Mononuclear cell (primary cell): ENCODE results near the gene ANKRD11. TPM values are rescaled to one million over a fixed set of nuclear protein-coding genes. Genes with fewer than 3 reads are reported as not detected.
"Not testable (repeated sequence)": the region's sequence is repeated elsewhere in the genome, so short reads cannot be mapped to it uniquely, and the experiment has no call there.

ENCODE experiments used
- H3K27me3 ChIP-seq: 2 replicates; pipeline ENCODE4 v1.6.0; 2011; ENCODE audit warnings: low read length, control low read depth; ENCODE audit not compliant: insufficient read depth
- H3K4me1 ChIP-seq: 2 replicates; pipeline ENCODE4 v1.5.1; 2011; ENCODE audit warnings: mild to moderate bottlenecking, low read length, control low read depth; ENCODE audit not compliant: insufficient read depth
- H3K4me3 ChIP-seq: 2 replicates; pipeline ENCODE4 v1.5.1; 2011; ENCODE audit warnings: mild to moderate bottlenecking, low read length, moderate library complexity
- H3K9me3 ChIP-seq: 2 replicates; pipeline ENCODE4 v1.5.1; 2011; ENCODE audit warnings: low read depth, mild to moderate bottlenecking, control low read depth, low read length
- total RNA-seq: library from RNA; depleted of rRNA; stranded (reverse); fragments of >200 nt; gene quantifications from one replicate; pipeline ENCODE4 v1.2.3, GENCODE V29; 2012

ANKRD11 gene
- total RNA-seq, 1 donor, result 110 TPM

GRCh38 chr16:89265647-89266046 is 224.7 kb downstream of the ANKRD11 start:
- no peaks in the 10 kb centered on the region for H3K27me3 ChIP-seq

DNA sequence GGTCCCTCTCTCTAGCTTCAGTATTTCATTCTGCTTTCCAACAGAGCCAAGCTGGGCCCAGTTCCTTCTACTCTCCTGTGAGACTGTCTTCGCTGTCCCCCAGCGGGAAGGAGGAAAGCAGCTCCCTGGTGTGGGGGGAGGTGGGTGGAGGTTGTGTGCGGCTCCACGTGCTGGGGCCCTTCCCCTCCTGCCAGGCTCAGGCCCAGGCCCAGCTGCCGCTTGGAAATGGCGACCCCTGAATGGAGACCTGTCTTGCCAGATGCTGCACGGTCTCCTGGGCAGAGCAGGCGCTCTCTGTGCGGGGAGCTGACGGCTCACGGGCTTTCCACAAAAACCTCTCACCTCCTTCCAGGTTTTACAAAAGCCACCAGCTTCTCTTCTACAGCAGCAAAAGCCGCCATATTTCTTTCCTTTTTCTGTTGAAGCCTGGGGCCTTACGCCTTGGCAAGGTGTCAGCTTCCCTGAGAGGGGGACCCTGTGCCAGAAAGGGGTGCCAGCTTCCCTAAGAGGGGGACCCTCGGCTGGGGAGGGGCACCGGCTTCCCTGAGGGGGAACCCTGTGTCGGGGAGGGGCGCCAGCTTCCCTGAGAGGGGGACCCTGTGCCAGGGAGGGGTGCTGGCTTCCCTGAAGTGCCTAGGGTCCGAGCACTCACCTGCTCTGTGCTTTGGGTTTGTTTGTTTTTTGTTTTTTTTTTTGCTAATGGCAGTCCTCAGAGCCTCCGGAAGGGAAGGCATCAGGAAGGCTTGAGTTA is 225.4 kb downstream of the ANKRD11 start:
- H3K4me1 ChIP-seq, result no peaks in the 10 kb centered on the region
- H3K4me3 ChIP-seq, result no peak overlapping the region
- no peaks in the 10 kb centered on the region for H3K9me3 ChIP-seq
- H3K27me3 ChIP-seq, result no peaks in the 10 kb centered on the region

More at GRCh38 chr16:89265647-89266046, 224.7 kb downstream of the ANKRD11 start:
- no peak overlapping the region for H3K4me3 ChIP-seq
- no peaks in the 10 kb centered on the region for H3K9me3 ChIP-seq
- H3K4me1 ChIP-seq, result no peaks in the 10 kb centered on the region

- peaks cover 8% of the 10 kb centered on the region for H3K4me1 ChIP-seq
- no peaks in the 10 kb centered on the region for H3K9me3 ChIP-seq
- H3K27me3 ChIP-seq, result peaks cover 14% of the 10 kb centered on the region
- no peak overlapping the region for H3K4me3 ChIP-seq
Measured at GRCh38 chr16:89261691-89262563, 228.4 kb downstream of the ANKRD11 start.

GRCh38 chr16:89259901-89260300 is 230.5 kb downstream of the ANKRD11 start:
- Histone ChIP-seq H3K27me3 (peaks cover 19% of the 10 kb centered on the region), H3K4me1 (peaks cover 19% of the 10 kb centered on the region)
- not testable (repeated sequence) for H3K4me3 ChIP-seq, H3K9me3 ChIP-seq

- Histone ChIP-seq H3K4me1 (peaks cover 19% of the 10 kb centered on the region), H3K9me3 (no peaks in the 10 kb centered on the region), H3K27me3 (peaks cover 19% of the 10 kb centered on the region), H3K4me3 (no peak overlapping the region)
Measured at GRCh38 chr16:89257757-89258465, 232.4 kb downstream of the ANKRD11 start.

DNA sequence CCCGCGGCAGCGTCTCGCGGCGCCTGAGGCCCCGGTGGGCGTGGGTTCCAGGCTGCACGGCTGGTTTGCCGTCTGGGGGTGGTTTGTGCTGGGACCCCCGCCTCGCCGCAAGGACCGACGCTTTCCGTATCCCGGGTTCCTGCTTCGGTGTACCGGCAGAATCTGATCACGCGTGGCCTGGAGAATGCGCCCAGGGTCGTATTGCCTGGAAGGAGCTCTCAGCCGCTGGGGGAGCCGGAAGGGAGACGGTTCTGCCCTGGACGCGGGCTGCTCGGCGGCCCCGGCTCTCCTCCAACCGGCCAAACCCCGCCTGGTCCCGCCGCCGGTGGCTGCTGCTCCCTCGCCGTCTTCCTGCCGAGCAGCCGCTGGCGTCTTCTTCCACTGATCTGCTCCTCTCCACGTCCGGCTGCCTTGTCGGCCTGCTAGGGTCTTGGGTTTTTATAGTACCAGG is 233.1 kb downstream of the ANKRD11 start:
- Histone ChIP-seq H3K9me3 (no peaks in the 10 kb centered on the region), H3K4me3 (no peak overlapping the region), H3K4me1 (peaks cover 19% of the 10 kb centered on the region), H3K27me3 (peaks cover 19% of the 10 kb centered on the region)

DNA sequence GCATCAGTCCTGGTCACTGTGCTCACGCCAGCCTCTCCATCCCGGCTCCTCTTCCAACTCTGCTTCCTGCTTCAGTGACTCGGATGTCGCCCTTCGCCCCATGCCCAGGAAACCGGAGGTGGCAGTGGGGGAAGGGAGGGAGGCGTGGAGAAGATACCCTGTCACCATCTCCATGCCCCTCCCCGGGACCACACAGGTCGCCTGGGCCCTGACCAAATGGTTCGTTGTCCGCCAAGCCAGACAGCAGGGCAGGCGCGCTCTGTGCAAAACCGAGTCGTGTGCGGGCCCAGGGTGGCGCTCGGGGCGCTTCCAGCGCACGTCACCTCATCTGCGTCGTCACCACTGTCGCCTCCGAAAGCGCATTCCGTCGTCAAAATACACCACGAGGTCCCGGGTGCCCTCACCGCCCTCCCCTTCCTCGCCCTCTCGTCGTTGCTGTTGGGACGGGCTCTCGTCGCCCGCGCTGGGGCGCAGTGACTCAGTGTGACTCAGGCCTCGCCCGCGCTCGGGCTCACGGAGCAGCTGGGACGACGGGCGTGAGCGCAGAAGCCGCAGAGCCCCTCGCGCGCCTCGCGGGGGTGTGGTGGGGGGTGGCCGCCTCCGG is 233.6 kb downstream of the ANKRD11 start:
- Histone ChIP-seq H3K4me3 (no peak overlapping the region), H3K9me3 (no peaks in the 10 kb centered on the region), H3K4me1 (peaks cover 19% of the 10 kb centered on the region), H3K27me3 (peaks cover 19% of the 10 kb centered on the region)

- Histone ChIP-seq H3K4me3 (no peak overlapping the region), H3K4me1 (peaks cover 19% of the 10 kb centered on the region), H3K9me3 (no peaks in the 10 kb centered on the region), H3K27me3 (peaks cover 19% of the 10 kb centered on the region)
Measured at GRCh38 chr16:89253548-89254287, 236.6 kb downstream of the ANKRD11 start.

DNA sequence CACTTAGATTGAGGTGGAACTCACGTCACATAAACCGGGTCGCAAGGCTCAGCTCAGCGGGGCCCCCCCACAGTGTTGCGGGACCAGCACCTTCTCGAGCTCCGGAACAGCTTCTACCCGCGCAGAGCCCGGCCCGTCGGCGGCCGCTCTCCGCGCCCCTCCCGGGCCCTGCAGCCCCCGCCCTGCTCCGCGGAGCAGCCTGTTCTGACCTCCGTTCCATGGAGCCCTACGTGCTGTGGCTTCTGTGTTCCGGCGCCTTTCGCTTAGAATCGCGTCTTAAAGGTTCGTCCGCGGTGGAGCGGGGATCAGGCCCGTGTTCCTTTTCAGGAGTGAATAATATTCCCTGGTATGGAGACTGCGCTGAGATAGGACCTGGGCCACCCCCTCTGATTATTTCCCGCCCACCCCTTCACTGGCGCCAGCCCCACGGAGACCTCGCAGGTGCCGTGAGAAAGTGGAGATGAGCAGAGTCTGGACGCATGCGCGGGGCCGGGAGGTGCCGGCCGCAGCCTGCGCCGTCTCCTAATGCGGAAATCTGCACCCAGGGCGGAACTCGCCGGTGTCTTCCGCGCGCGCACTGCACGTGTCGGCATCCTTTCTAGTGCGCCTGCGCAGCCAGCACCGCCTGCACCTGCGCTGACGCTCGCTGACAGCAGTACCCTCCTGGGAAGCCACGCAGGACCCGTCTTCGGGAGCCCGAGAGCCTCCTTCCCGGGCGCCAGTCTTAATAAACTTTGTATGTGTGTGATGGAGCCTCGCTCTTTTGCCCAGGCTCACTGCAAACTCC is 242.0 kb downstream of the ANKRD11 start:
- Histone ChIP-seq H3K4me3 (no peak overlapping the region), H3K9me3 (no peaks in the 10 kb centered on the region), H3K4me1 (peaks cover 8% of the 10 kb centered on the region), H3K27me3 (no peaks in the 10 kb centered on the region)

- not testable (repeated sequence) for H3K4me1 ChIP-seq, H3K9me3 ChIP-seq, H3K27me3 ChIP-seq
- H3K4me3 ChIP-seq, result peak overlapping the region; percentile 33
Measured at GRCh38 chr16:89247734-89248075, 242.7 kb downstream of the ANKRD11 start.

GRCh38 chr16:89246903-89247733 is 243.2 kb downstream of the ANKRD11 start:
- peaks cover 8% of the 10 kb centered on the region for H3K4me1 ChIP-seq
- no peaks in the 10 kb centered on the region for H3K27me3 ChIP-seq
- H3K4me3 ChIP-seq, result peak overlapping the region; percentile 33
- H3K9me3 ChIP-seq, result no peaks in the 10 kb centered on the region

- peaks cover 13% of the 10 kb centered on the region for H3K4me1 ChIP-seq
- H3K4me3 ChIP-seq, result no peak overlapping the region
- H3K27me3 ChIP-seq, result no peaks in the 10 kb centered on the region
- H3K9me3 ChIP-seq, result no peaks in the 10 kb centered on the region
Measured at GRCh38 chr16:89246383-89246902, 243.9 kb downstream of the ANKRD11 start.

DNA sequence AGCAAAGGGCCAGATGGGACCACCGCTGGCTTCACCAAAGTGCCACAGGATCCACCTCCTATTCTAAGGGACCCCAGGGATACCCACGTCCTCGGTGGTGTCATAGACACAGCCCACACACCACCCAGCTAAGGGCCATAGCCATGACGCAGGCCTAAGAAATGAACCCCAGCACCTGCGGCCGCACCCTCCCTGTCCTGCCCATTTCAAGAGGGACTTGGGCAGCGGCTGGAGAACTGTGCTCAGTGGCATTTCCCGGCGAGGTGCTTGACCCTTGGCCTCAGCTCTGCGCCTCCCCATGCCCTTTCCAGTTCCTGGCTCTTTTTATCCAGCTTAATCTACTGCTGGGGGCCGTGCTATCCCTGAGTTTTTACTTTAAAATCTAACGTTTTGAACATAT is 245.6 kb downstream of the ANKRD11 start:
- Histone ChIP-seq H3K9me3 (no peaks in the 10 kb centered on the region), H3K4me3 (no peak overlapping the region), H3K27me3 (no peaks in the 10 kb centered on the region), H3K4me1 (peaks cover 24% of the 10 kb centered on the region)
